K562 (cell line): ENCODE measurements around the gene GDNF.

ENCODE experiments used
- CBFB ChIP-seq: sonication (generic); formaldehyde crosslinking; IDR thresholded peaks from 2 replicates; pipeline ENCODE4 v1.4.0; 2020; ENCODE audit warnings: mild to moderate bottlenecking, missing genetic modification reagents
- EGR1 ChIP-seq: fragments of 450-650 bp; conservative IDR thresholded peaks from 2 replicates; pipeline ENCODE4 v1.6.1; 2017; ENCODE audit warnings: mild to moderate bottlenecking
- KLF1 ChIP-seq: fragments of 450-650 bp; IDR thresholded peaks from 2 replicates; pipeline ENCODE4 v1.6.1; 2016; ENCODE audit warnings: missing genetic modification characterization, missing compliant biosample characterization
- MEIS2 ChIP-seq: fragments of 450-650 bp; IDR thresholded peaks from 2 replicates; pipeline ENCODE4 v1.6.1; 2014; ENCODE audit warnings: mild to moderate bottlenecking; ENCODE audit not compliant: partially characterized antibody
- MTA3 ChIP-seq: fragments of 450-650 bp; formaldehyde crosslinking; IDR thresholded peaks from 2 replicates; pipeline ENCODE4 v1.6.1; 2017; ENCODE audit warnings: mild to moderate bottlenecking, borderline replicate concordance
- POLR2A ChIP-seq: fragments of 450-650 bp; conservative IDR thresholded peaks from 2 replicates; pipeline ENCODE4 v1.6.1; 2016
- POLR2AphosphoS5 ChIP-seq: IDR thresholded peaks from 2 replicates; pipeline ENCODE4 v1.6.1; 2011; ENCODE audit warnings: mild to moderate bottlenecking, low read depth, low read length, moderate library complexity; ENCODE audit not compliant: control insufficient read depth, insufficient read depth
- RAD21 ChIP-seq, 2 experiments: fragments of 250-450 bp in 1 of 2; fragments of 450-650 bp in 1 of 2; sonication (Bioruptor Pico) in 1 of 2; formaldehyde crosslinking in 1 of 2; IDR thresholded peaks in 1 of 2; conservative IDR thresholded peaks in 1 of 2; 2 replicates each; pipeline versions ENCODE4 v1.4.0 to v1.8.0; 2020 to 2022; ENCODE audit warnings: mild to moderate bottlenecking in 2 of 2, moderate library complexity in 1 of 2
- YY1 ChIP-seq, 3 experiments: IDR thresholded peaks; 2 replicates each; pipeline ENCODE4 v1.6.1; 2011; ENCODE audit warnings: low read length in 2 of 3, mild to moderate bottlenecking in 2 of 3, moderate library complexity in 2 of 3, borderline replicate concordance in 1 of 3, control low read depth in 1 of 3, low read depth in 1 of 3; ENCODE audit not compliant: insufficient read depth in 3 of 3, insufficient replicate concordance in 2 of 3, control insufficient read depth in 1 of 3, insufficient read length in 1 of 3; ENCODE audit errors: extremely low read depth in 1 of 3
- ZNF146 ChIP-seq: IDR thresholded peaks from one replicate; pipeline ENCODE4 v1.6.1; 2018; ENCODE audit warnings: missing compliant biosample characterization; ENCODE audit not compliant: unreplicated experiment
- ZNF232 ChIP-seq: sonication (generic); formaldehyde crosslinking; IDR thresholded peaks from 2 replicates; pipeline ENCODE4 v1.8.0; 2022; ENCODE audit warnings: mild to moderate bottlenecking, missing genetic modification reagents
- TF ChIP-seq, protein P1 (sequence below): sonication (generic); formaldehyde crosslinking; IDR thresholded peaks from 2 replicates; pipeline ENCODE4 v1.8.1; 2023; ENCODE audit warnings: mild to moderate bottlenecking, missing genetic modification reagents
- TF ChIP-seq, protein P2 (sequence below), 3 experiments: IDR thresholded peaks in 2 of 3; conservative IDR thresholded peaks in 1 of 3; 2 replicates each; pipeline ENCODE4 v1.5.1; 2011 to 2012; ENCODE audit warnings: low read length in 3 of 3, mild to moderate bottlenecking in 3 of 3, control low read depth in 2 of 3, improper control_type of control experiment in 1 of 3, inconsistent platforms in 1 of 3, low read depth in 1 of 3, mixed read lengths in 1 of 3, moderate library complexity in 1 of 3; ENCODE audit not compliant: insufficient read depth in 2 of 3
- TF ChIP-seq, protein P3 (sequence below): IDR thresholded peaks from 2 replicates; pipeline ENCODE4 v1.6.1; 2016; ENCODE audit warnings: missing genetic modification characterization, missing compliant biosample characterization

- TF ChIP-seq POLR2AphosphoS5 = no peak
- TF ChIP-seq, protein P1, sequence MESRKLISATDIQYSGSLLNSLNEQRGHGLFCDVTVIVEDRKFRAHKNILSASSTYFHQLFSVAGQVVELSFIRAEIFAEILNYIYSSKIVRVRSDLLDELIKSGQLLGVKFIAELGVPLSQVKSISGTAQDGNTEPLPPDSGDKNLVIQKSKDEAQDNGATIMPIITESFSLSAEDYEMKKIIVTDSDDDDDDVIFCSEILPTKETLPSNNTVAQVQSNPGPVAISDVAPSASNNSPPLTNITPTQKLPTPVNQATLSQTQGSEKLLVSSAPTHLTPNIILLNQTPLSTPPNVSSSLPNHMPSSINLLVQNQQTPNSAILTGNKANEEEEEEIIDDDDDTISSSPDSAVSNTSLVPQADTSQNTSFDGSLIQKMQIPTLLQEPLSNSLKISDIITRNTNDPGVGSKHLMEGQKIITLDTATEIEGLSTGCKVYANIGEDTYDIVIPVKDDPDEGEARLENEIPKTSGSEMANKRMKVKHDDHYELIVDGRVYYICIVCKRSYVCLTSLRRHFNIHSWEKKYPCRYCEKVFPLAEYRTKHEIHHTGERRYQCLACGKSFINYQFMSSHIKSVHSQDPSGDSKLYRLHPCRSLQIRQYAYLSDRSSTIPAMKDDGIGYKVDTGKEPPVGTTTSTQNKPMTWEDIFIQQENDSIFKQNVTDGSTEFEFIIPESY (CRISPR knock-in tag) = no peak
- TF ChIP-seq MEIS2 = no peak
- no peak for TF ChIP-seq ZNF146 (CRISPR knock-in tag)
- no peak for TF ChIP-seq EGR1
- TF ChIP-seq, protein P2, sequence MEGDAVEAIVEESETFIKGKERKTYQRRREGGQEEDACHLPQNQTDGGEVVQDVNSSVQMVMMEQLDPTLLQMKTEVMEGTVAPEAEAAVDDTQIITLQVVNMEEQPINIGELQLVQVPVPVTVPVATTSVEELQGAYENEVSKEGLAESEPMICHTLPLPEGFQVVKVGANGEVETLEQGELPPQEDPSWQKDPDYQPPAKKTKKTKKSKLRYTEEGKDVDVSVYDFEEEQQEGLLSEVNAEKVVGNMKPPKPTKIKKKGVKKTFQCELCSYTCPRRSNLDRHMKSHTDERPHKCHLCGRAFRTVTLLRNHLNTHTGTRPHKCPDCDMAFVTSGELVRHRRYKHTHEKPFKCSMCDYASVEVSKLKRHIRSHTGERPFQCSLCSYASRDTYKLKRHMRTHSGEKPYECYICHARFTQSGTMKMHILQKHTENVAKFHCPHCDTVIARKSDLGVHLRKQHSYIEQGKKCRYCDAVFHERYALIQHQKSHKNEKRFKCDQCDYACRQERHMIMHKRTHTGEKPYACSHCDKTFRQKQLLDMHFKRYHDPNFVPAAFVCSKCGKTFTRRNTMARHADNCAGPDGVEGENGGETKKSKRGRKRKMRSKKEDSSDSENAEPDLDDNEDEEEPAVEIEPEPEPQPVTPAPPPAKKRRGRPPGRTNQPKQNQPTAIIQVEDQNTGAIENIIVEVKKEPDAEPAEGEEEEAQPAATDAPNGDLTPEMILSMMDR (IDR thresholded peaks at IDR 0.05 in 2 of 3, conservative IDR thresholded peaks at IDR 0.05 in 1 of 3; ENCODE audit: insufficient read depth in 2 of 3, low read depth in 1 of 3, low read length in 3 of 3) = no peak
- TF ChIP-seq POLR2A = no peak
- no peak for TF ChIP-seq CBFB
- no peak for TF ChIP-seq MTA3
- TF ChIP-seq KLF1 (tag) = no peak
- TF ChIP-seq ZNF232 (CRISPR knock-in tag) = no peak
- TF ChIP-seq, protein P3, sequence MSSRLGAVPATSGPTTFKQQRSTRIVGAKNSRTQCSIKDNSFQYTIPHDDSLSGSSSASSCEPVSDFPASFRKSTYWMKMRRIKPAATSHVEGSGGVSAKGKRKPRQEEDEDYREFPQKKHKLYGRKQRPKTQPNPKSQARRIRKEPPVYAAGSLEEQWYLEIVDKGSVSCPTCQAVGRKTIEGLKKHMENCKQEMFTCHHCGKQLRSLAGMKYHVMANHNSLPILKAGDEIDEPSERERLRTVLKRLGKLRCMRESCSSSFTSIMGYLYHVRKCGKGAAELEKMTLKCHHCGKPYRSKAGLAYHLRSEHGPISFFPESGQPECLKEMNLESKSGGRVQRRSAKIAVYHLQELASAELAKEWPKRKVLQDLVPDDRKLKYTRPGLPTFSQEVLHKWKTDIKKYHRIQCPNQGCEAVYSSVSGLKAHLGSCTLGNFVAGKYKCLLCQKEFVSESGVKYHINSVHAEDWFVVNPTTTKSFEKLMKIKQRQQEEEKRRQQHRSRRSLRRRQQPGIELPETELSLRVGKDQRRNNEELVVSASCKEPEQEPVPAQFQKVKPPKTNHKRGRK (tag) = no peak
- no peak for TF ChIP-seq YY1 (IDR thresholded peaks at IDR 0.05; ENCODE audit: borderline replicate concordance in 1 of 3, control insufficient read depth in 1 of 3, extremely low read depth in 1 of 3, insufficient read depth in 3 of 3, insufficient read length in 1 of 3, insufficient replicate concordance in 2 of 3, low read depth in 1 of 3, low read length in 2 of 3)
- TF ChIP-seq RAD21 (CRISPR knock-in tag; conservative IDR thresholded peaks at IDR 0.05 in 1 of 2, IDR thresholded peaks at IDR 0.05 in 1 of 2) = no peak
These were observed 1.5 kb downstream of the GDNF start for GRCh38 chr5:37838152-37838932.
